HG03159 (cell line): ENCODE measurements around the gene TEAD4.

ENCODE experiments used
- ATAC-seq: cut with Tn5 transposase; IDR thresholded peaks from one replicate; pipeline ENCODE4 v1.9.1; 2021; ENCODE audit warnings: mild to moderate bottlenecking, moderate library complexity; ENCODE audit not compliant: unreplicated experiment

The TEAD4 gene

GRCh38 chr12:3076730-3077571 is 117.8 kb downstream of the TEAD4 start, which contains the start of gene TSPAN9:
TSS of gene TSPAN9 (plus strand) at chr12:3077379. CDS start at chr12:3201194, 123,815 bp downstream.
- peak; percentile 68 for ATAC-seq

GRCh38 chr12:3077572-3078081 is 118.4 kb downstream of the TEAD4 start:
- no peak for ATAC-seq

GRCh38 chr12:3078086-3078820 is 119.1 kb downstream of the TEAD4 start:
- ATAC-seq: no peak

DNA sequence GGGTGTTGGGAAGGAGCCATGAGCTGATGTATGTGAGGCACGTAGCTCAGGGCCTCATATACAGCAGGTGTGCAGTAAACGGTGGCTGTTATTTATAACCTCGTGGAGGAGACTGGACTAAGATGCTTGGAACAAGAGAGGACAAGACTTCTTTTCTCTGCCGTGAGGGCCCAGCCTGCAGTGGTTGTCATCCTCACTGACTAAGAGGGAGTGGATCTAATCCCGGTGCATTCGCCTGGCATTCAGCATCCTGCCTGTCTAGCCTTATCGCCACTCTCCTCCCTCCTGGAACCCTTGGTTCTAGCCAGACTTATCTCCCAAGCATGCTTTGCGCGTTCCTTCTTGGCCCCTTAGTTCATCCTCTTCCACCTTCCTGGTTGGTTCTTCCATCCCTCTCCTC is 121.9 kb downstream of the TEAD4 start:
- no peak for ATAC-seq

- ATAC-seq: no peak
Observed at GRCh38 chr12:3081886-3082285, 122.7 kb downstream of the TEAD4 start.

DNA sequence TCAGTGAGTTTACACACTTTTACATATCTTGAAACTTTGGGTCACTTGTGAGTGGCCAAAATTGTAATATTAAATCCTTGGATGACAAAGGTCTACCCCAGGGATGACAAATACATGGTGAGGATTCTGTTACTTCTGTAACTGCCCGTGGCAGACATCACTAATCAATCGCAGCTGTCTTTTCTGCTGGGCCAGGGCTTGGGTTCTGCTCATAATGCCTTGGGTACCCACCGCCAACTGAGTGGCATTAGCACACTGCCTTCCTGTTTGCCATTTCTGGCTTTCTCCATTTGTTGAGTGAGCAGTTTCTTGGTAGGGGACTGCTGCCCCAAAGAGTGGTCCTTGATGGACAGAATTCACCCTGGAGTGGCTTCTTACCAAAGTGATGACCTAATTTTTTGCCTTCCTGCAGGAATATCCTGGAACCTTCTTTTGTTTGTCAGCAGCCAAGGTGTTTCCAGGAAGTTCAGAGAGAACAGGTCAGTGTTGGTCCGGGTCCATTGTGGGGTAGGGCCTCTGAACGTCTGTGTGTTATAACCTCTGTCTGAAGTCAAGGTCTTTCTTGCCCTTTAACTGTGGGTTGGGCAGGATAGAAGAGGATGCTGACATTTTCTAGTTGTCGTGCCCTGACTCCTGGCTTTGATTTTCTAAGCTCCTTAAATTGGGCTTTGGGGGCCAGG is 124.2 kb downstream of the TEAD4 start:
- ATAC-seq: no peak

DNA sequence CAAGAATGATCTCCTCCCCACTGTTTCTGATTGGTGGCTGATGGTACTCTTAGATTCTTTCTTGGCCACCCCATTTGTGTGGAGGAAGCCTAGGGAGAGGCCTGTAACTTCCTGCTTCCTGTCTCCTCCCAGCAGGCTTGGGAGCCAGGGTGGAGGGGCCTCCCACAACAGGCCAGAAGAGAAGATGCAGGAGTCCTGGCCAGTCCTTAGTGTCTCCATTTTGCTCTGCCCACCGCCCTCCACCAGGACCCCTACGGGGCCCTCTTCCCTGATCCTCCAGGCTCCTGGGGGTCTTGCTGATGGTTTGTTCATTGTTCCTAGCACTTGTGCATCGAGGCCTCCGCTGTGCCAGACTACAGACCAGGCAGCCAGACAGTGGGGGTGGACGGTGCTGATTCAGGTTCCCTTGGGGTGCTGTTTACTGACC is 124.7 kb downstream of the TEAD4 start:
- no peak for ATAC-seq

DNA sequence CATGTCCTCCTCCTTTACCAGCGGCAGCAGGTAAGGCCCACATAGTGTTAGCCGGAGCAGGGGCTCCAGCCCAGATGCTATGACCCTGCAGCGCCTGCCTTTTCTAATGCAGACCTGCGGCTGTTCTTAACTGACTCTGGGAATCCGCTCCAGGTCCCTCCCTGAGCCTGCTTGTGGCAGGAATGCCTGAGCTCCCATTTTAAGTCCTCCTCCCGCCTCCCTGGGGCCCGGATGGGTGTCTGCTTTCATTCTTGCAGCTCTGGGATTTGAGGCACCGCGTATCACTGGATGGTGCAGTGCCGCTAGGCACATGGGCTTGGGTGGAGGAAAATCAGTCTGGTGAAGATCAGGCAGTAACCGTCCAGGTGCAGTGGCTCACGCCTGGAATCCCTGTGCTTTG is 125.5 kb downstream of the TEAD4 start:
- no peak for ATAC-seq

- ATAC-seq: no peak
Observed at GRCh38 chr12:3085341-3086139, 126.3 kb downstream of the TEAD4 start.

DNA sequence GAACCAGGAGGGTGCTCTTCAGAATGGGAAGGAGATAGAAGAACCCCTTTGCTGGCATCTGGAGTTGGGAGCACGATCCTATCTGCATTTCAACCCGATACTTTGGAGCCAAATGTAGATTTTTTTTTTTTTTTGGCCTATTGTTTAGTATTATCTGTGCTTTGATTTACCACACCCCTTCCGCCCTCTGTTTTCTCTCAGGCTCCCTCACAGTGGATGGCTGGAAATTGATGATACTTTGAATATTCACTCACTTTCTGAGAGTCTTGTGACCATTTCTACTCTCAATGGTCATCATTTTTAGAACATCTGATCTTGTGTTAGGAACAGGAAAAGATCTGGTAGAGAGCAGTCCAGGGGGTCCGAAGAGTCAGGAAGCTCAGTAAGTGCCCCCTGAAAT is 127.0 kb downstream of the TEAD4 start:
- ATAC-seq: no peak

DNA sequence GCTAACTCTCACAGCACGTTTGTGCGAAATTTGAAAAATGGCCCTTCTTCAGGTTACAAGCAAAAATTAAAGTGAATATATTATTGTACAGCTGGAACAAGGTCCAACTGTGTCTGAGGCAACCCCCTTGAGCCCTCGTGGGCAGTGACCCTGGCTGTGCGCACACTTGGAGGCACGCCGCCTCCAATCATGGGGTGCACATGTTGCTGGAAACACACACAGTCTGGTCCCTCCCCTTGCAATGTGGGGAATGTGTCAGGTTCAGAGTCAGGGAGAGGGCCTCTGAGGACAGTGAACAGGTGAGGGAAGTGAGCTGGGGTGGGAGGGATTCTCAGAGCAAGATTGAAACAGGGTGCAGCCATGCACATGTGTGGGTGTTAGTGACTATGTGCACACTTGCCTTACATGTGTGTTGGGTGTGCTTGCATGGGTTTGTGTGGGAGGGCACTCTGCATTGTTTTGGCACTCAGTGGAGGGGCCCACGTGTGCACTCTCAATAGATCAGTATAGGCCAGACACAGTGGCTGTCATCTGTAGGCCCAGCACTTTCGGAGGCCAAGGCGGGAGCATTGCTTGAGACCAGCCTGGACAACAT is 127.6 kb downstream of the TEAD4 start:
- no peak for ATAC-seq

DNA sequence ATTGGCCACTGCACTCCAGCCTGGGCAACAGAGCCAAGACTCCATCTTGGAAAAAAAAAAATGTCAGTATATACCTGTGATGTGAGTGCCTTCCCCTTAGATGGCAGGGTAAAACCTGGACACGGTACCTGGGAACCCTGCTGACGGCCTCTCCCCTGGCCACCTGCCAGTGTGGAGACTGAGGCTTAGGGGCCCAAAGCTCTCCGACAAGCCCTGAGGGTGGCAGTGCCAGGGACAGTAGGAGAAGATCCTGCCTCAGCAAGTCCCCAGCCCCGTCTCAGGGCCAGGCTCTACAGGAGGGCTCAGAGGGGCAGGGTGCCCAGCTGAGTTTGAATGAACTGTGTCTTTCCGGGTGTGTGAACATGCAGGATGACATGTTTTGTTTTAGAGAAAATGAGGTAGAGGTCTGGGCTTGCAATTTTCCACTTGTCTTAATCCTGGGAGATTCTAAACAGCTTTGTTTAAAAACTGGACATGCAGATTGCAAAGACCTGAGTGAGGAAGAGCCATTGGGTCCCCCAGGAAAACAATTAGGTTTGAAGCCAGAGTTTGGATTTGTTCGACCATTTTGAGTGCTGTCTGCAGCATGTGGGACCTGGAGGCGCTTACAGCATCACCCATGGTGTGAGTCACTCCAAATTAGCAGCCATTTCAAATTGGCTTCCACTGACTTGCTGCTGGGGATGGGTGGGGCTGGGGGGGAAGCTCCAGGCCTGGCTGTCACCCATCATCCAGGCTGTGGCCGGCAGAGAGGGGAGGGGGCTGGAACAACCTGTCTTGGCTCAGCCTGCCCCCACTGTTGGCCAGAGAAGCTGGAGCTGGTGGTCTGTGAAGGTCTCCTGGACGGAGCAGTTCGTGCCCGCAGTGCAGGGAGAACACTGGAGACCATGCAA is 128.8 kb downstream of the TEAD4 start:
- no peak for ATAC-seq

GRCh38 chr12:3089588-3089987 is 130.4 kb downstream of the TEAD4 start:
- ATAC-seq: no peak
